Mucosa of stomach (tissue), 1 donor: Measurements from ENCODE around the gene BHLHE23.

ENCODE experiments used
- H3K27me3 ChIP-seq: one replicate; pipeline ENCODE4 v1.7.0; 2013; ENCODE audit warnings: mild to moderate bottlenecking, low read length; ENCODE audit not compliant: control insufficient read depth, insufficient read depth
- H3K36me3 ChIP-seq: one replicate; pipeline ENCODE4 v1.7.0; 2013; ENCODE audit warnings: low read length; ENCODE audit not compliant: control insufficient read depth, insufficient read depth
- H3K4me1 ChIP-seq: one replicate; pipeline ENCODE4 v1.7.0; 2013; ENCODE audit warnings: mild to moderate bottlenecking, low read length; ENCODE audit not compliant: control insufficient read depth, insufficient read depth
- H3K4me3 ChIP-seq: one replicate; pipeline ENCODE4 v1.7.0; 2013; ENCODE audit warnings: low read length
- H3K9ac ChIP-seq: one replicate; pipeline ENCODE4 v1.7.0; 2013; ENCODE audit warnings: mild to moderate bottlenecking, low read length, moderate library complexity
- H3K9me3 ChIP-seq: one replicate; pipeline ENCODE4 v1.7.0; 2013; ENCODE audit warnings: mild to moderate bottlenecking, low read length, moderate library complexity; ENCODE audit not compliant: control insufficient read depth
- donor health status: Pancreatic carcinoma.

Gene BHLHE23

DNA sequence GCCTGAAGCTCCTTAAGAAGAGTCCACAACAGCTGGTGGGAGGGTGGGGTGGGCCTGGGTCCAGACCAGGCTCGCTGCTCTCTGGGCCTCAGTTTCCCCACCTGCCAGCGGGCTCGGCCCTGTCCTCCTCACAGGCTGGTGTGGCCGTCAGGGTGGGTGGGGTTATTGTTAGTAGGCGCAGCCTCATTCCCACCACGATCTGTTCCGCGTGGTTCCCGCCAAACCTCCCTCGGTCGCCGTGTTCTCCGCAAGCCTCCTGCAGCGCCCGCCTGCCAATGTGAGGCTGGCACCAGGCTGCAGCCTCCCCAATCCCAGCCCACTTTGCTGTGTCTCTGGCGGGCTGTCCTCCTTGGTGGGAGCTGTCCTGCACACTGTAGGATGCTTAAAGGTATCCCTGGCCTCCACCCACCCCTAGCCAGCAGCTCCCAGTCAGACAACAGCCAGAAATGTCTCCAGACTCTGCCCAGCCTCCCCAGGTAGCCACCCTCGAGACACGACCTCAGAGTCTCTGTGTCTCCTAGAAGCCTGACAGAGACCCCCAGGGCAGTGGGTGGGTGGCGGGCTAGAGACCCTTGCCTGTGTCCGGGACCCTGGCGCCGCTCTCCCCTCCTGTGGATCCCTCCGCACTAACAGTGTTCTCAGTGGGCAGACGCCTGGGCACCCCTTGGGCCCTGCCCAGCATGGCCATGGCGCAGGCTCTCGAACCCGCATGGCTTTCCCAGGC is 39.0 kb downstream of the BHLHE23 start:
- Histone ChIP-seq H3K9ac (no peak overlapping the region), H3K4me1 (peaks cover 4% of the 10 kb centered on the region), H3K4me3 (no peak overlapping the region), H3K9me3 (no peaks in the 10 kb centered on the region), H3K36me3 (no peaks in the 10 kb centered on the region), H3K27me3 (peaks cover 21% of the 10 kb centered on the region)

DNA sequence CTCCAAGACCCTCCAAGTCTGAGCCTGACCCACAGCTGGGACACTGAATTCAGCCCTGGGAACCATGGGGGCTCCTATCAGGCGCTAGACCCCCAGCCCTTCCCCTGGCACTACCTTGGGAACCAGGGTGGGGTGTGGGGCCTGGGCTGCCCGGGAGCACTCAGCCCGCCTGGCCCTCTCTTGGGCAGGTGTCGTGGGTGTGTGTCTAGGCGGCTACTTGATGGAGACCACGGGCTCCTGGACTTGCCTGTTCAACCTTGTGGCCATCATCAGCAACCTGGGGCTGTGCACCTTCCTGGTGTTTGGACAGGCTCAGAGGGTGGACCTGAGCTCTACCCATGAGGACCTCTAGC is 39.6 kb downstream of the BHLHE23 start:
- H3K36me3 ChIP-seq, result no peaks in the 10 kb centered on the region
- H3K4me3 ChIP-seq, result no peak overlapping the region
- no peaks in the 10 kb centered on the region for H3K9me3 ChIP-seq
- peaks cover 17% of the 10 kb centered on the region for H3K27me3 ChIP-seq
- H3K4me1 ChIP-seq, result no peaks in the 10 kb centered on the region
- no peak overlapping the region for H3K9ac ChIP-seq

DNA sequence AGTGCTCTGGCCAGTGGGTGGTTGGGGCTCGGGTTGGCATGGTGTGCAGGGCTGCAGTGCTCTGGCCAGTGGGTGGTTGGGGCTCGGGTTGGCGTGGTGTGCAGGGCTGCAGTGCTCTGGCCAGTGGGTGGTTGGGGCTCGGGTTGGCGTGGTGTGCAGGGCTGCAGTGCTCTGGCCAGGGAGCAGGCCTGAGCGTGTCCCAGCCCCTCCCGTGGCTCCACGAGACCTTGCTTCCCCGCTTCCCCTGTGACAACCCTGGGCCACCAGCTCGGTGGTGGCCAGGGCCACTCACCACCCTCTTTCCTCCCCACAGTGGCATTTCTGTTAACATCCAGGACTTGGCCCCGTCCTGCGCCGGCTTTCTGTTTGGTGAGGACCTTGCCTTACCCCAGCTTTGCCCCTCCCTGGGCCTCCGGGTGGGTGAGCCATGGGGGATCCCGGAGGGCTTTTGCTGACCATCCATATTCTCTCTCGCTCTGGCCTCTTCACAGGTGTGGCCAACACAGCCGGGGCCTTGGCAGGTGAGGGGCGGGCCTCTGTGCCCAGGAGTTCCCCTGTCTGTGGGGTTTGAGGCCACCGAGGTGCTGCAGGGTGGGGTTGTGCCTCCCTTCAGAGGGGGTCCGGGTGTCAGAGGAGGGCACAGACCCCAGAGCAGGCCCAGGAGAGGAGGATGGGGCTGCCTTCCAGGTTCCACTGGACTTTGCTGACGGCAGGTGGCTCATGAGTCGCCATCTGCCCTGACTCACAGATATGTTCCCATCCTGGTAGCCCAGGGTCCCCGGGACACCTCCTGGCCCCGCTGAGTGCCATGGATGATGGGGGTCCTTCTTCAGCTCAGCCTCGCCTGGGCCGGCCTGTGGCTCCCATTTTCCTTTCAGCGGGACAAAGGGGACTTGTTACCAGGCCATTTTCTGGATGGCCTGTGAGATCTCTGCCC is 40.3 kb downstream of the BHLHE23 start:
- Histone ChIP-seq H3K4me3 (no peak overlapping the region), H3K4me1 (no peaks in the 10 kb centered on the region), H3K36me3 (no peaks in the 10 kb centered on the region), H3K27me3 (peaks cover 17% of the 10 kb centered on the region), H3K9me3 (no peaks in the 10 kb centered on the region), H3K9ac (no peak overlapping the region)

DNA sequence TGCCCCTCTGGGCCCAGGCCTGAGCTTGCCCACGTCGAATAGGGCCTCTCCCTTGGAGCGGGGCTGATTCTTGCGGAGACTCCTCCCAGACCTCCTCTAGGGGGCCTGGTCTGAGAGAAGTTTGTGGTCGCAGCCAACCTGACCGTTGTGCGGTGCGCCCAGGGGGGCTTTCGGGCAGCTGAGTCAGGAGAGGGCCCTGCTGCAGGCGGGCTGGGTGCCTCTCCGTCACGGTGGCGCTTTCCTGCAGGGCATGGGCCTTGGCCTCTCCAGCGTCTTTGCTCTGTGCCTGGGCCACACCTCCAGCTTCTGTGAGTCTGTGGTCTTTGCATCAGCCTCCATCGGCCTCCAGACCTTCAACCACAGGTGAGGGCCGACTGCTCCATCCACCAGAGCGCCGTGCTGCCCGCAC is 41.4 kb downstream of the BHLHE23 start:
- Histone ChIP-seq H3K4me1 (no peaks in the 10 kb centered on the region), H3K27me3 (peaks cover 5% of the 10 kb centered on the region), H3K36me3 (no peaks in the 10 kb centered on the region), H3K4me3 (no peak overlapping the region), H3K9ac (no peak overlapping the region), H3K9me3 (no peaks in the 10 kb centered on the region)

DNA sequence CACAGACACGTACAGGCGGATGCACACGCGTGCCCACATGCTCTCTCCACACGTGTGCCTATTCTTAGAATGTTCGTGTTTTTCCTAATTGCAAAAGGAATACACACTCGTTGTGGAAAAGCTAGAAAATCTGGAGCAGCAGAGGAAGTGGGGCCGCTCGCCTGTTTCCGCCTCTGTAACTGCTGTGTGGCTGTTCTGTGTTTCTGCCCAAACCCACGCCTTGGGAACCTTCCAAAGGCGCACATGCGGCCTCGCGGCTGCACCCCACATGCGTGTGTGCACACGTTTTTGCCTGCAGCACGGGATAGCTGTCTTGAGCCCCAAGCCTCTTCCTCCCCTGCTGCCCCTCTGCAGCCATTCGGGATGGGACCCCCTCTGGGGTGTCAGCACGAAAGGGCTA is 42.1 kb downstream of the BHLHE23 start:
- Histone ChIP-seq H3K27me3 (no peaks in the 10 kb centered on the region), H3K36me3 (no peaks in the 10 kb centered on the region), H3K9ac (no peak overlapping the region)

DNA sequence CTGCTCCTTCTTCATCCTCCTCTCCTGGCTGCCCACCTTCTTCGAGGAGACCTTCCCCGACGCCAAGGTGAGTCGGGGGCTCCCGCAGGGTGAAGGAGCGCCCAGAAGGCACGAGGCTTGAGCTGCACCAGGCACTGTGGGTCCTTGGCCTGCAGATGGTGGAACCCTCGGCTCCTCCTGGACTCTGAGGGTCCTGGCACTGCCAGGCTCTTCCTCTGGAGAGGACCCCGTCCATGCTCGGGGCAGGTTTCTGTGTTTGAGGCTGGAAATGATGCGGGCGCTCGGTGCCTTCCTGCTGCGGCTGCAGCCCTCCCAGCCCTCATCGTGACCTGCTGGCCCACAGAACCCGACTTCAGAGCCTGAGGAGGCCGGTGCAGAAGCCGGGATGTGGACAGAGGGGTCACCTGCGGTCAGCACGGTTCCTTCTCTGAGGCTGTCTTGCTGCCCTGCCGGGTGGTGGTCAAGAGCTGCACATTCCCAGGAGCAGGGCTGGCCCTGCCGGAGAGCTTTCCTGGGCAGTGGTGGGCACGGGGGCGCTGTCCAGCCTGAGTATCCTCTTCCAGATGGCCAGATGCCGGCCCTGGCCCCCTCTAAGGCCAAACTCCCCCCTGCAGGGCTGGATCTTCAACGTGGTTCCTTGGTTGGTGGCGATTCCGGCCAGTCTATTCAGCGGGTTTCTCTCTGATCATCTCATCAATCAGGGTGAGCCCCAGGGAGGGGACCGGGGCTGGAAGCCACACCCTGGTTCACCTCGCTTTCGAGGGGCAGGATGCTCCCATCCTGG is 43.0 kb downstream of the BHLHE23 start:
- H3K27me3 ChIP-seq, result no peaks in the 10 kb centered on the region

More for the DNA sequence above, 42.1 kb downstream of the BHLHE23 start:
- Histone ChIP-seq H3K4me3 (no peak overlapping the region), H3K4me1 (no peaks in the 10 kb centered on the region), H3K9me3 (no peaks in the 10 kb centered on the region)

DNA sequence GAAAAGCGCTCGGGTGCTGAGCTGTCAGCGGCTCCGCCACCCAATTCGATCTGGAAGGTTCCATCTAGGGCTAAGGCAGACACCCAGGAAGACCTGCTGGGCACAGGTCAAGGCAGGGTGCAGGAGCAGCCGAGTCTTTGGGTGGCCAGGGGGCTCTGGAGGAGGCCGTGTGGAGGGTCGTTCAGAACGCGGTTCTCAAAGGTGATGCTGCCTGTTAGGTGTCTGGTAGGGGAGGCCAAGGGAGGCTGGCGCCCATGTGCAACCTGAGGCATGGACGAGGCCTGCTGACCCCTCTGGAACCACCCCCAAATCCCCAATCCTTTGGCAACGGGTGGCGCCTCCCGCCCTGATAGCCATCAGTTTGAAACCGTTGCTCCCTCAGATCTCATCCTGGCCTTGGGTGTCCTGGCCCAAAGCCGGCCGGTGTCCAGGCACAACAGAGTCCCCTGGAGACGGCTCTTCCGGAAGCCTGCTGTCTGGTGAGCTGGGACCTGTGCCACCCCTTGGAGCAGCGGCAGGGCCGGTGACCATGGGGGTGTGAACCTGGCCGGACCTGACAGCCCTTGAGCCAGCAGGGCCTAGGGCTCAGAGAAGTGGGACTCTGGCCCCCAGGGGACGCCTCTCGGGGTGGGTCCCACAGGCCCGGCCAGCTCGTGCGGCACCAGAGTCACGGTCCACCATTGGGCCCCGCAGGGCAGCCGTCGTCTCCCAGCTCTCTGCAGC is 43.7 kb downstream of the BHLHE23 start:
- Histone ChIP-seq H3K4me3 (no peak overlapping the region), H3K36me3 (no peaks in the 10 kb centered on the region), H3K27me3 (no peaks in the 10 kb centered on the region), H3K9me3 (no peaks in the 10 kb centered on the region), H3K4me1 (no peaks in the 10 kb centered on the region), H3K9ac (no peak overlapping the region)

More for the DNA sequence above, 43.0 kb downstream of the BHLHE23 start:
- Histone ChIP-seq H3K9ac (no peak overlapping the region), H3K9me3 (no peaks in the 10 kb centered on the region), H3K4me1 (no peaks in the 10 kb centered on the region), H3K36me3 (no peaks in the 10 kb centered on the region), H3K4me3 (no peak overlapping the region)

DNA sequence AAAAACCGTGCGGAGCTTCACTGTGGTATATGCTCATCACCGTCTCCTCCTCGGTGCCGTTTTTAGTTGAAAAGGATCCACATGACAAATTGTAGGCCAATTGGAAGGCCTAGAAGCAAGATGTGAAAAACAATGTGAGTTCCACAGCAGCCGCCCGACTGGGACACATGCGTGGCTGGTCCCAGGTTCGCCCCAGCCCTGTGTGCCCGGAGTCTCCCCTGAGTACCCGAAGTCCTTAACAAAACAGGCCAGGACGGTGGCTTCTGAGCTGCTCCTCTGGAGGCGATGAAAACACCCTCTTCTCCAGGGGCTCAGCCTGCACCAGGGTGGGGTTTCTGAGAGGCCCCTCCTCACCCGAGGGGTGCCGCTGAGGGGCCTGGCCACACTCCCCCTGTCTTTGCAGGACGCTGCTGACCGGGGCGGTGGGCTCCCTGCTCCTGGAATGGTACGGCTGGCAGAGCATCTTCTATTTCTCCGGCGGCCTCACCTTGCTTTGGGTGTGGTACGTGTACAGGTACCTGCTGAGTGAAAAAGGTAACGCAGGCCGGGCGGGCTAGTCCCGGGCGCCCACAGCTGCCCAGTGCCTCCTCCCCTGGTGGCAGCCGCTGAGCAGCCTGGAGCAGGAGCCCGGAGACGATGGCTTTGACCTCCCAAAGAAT is 44.4 kb downstream of the BHLHE23 start:
- Histone ChIP-seq H3K4me1 (no peaks in the 10 kb centered on the region), H3K27me3 (no peaks in the 10 kb centered on the region), H3K4me3 (no peak overlapping the region), H3K36me3 (peaks cover 7% of the 10 kb centered on the region), H3K9me3 (no peaks in the 10 kb centered on the region), H3K9ac (no peak overlapping the region)

DNA sequence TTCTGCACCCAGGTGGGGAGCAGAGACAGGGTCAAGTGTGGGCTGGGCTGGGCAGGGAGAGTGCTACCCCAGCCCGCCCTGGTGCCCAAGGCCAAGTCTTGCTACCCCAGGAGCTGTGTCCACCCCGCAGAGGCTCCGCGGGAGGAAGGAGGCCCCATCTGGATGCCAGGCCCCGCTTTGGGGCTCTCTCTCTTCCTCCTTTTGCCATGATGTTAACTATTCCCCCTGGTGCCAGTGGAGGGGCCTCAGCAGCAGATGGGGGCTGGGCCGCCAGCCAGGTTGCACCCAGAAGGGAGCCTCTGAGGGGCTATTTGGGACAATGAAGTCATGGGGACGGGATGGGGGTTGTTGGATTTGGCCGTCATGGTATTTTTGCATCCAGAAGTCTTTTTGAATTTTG is 45.0 kb downstream of the BHLHE23 start:
- Histone ChIP-seq H3K4me1 (peaks cover under 1% of the 10 kb centered on the region), H3K36me3 (peaks cover 8% of the 10 kb centered on the region), H3K9ac (no peak overlapping the region), H3K9me3 (no peaks in the 10 kb centered on the region), H3K27me3 (no peaks in the 10 kb centered on the region), H3K4me3 (no peak overlapping the region)

DNA sequence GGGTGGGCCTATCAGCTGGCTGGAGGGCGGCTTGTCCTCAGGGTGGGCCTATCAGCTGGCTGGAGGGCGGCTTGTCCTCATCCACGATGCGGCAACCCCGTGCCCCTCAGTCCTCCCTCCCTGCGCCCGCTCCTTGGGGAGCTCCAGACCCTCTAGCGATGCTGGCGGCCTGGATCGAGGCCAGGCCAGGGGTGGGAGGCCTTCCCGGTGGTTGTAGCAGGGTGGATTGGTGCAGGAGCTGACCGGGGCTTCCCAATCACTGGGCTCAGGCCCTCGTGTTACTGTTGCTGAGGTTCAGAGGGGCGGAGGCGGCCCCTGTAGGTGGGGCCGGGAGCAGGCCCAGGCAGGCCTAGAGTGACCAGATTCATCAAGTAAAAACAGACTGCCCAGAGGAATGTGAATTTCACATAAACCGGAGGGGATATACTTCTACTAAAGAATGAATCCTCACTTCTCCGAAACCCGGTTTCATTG is 45.4 kb downstream of the BHLHE23 start:
- H3K4me1 ChIP-seq, result peaks cover 5% of the 10 kb centered on the region
- H3K9me3 ChIP-seq, result no peaks in the 10 kb centered on the region
- H3K36me3 ChIP-seq, result peaks cover 8% of the 10 kb centered on the region
- no peak overlapping the region for H3K9ac ChIP-seq
- H3K27me3 ChIP-seq, result no peaks in the 10 kb centered on the region
- H3K4me3 ChIP-seq, result no peak overlapping the region
